ENCODE measurements around the gene PTBP3.

The PTBP3 gene

DNA sequence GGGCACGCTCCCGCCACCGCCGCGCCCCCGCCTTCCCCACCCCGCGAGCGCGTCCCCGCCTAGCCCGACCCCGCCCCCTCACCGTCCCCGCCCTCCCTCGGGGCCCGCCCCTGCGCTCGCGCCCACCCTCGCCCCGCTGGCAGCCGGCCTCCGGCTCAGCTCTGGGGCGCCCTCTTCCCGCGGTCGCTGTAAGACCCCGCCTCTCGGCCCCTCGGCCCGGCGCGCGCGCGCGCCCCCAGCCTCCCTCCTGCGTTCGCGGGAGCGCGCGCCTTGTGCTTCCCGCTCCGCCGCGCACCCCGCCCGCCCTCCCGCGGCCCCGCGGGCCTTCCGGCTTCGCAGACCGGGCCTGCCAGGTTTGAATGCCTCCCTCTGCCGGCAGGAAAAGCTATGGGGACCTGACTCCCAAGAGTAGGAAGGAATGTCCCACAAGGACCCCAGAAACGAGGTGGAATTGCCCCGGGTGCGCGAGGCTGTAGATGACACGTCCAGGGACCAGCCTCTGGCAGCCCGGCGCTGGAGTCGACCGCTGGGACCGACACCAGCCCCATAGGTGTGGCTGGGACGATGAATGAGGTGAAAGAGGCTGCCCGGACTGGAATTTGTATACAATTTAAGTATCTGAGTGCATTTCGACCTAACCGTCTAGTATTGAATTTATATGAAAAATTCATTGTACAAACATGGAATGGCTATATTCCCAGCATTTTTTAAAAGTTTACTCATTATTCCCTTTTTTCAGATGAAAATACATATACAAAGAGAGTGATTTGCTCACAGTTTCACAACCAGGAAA is 416 bp upstream of the PTBP3 start:
- Histone ChIP-seq H3K4me1 (ENCODE audit: control extremely low read depth in 1 of 4, control insufficient read depth in 4 of 4, insufficient read depth in 4 of 4, low read length in 3 of 4) (peaks cover 9 to 35% (median 32%) of the 10 kb centered on the region in 4 experiments), H3K4me3 (ENCODE audit: control insufficient read depth in 1 of 7, extremely low read depth in 1 of 7, insufficient read depth in 4 of 7, low read depth in 2 of 7, low read length in 6 of 7) (peak overlapping the region; percentile 86 to 100 (median 92)), H3K9me3 (ENCODE audit: control extremely low read depth in 1 of 5, control insufficient read depth in 4 of 5, insufficient read depth in 2 of 5, low read depth in 1 of 5, low read length in 4 of 5) (no peaks in the 10 kb centered on the region), H3K36me3 (ENCODE audit: control insufficient read depth in 4 of 4, insufficient read depth in 4 of 4, low read length in 3 of 4) (no peaks in the 10 kb centered on the region), H3K27ac (ENCODE audit: insufficient read depth in 1 of 2, low read depth in 1 of 2, low read length in 2 of 2, poor library complexity in 1 of 2, severe bottlenecking in 2 of 2) (peak overlapping the region; percentile 68 to 92), H3K27me3 (replicated peaks in 2 of 5; ENCODE audit: control insufficient read depth in 4 of 5, insufficient read depth in 5 of 5, low read length in 4 of 5) (no peaks in the 10 kb centered on the region)
- peak; percentile 95 to 97 (median 97) for DNase-seq
- CTCF ChIA-PET = interaction anchor here (0.7 to 1.2 kb wide), 9 partner anchors 13 to 237 kb away, joined by 3 to 7 read pairs (median 3); no protein-coding TSS in a partner anchor
- WGBS (ENCODE audit: insufficient coverage) = under 1% methylated on average over 41 of the region's 72 CpGs
- POLR2A ChIA-PET = interaction anchor here (0.6 to 1.2 kb wide), 4 partner anchors 69 to 460 kb away, joined by 3 to 4 read pairs (median 4); partner anchors contain the start of gene SUSD1

DNA sequence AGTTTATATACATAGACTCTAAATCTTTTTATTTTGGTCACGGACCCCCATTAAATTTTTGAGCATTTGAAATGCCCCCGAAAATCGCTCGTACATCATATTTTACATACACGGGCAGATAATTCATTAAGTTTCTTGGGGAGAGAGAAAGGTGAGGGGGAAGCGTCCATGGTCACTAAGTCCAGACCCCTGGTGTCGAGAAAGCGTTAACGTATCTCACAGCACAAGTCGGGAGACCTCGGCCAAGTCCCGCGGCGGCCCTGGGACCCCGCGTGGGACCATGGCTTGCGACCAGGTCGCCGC is 794 bp downstream of the PTBP3 start:
- H3K36me3 ChIP-seq (ENCODE audit: control insufficient read depth in 4 of 4, insufficient read depth in 4 of 4, low read length in 3 of 4) = no peaks in the 10 kb centered on the region
- peak overlapping the region; percentile 68 to 90 for H3K27ac ChIP-seq (ENCODE audit: insufficient read depth in 1 of 2, low read depth in 1 of 2, low read length in 2 of 2, poor library complexity in 1 of 2, severe bottlenecking in 2 of 2)
- WGBS (ENCODE audit: insufficient coverage) = 0% methylated on average over 15 of the region's 19 CpGs
- no peaks in the 10 kb centered on the region for H3K9me3 ChIP-seq (ENCODE audit: control extremely low read depth in 1 of 5, control insufficient read depth in 4 of 5, insufficient read depth in 2 of 5, low read depth in 1 of 5, low read length in 4 of 5)
- peak overlapping the region; percentile 86 to 100 (median 92) for H3K4me3 ChIP-seq (ENCODE audit: control insufficient read depth in 1 of 7, extremely low read depth in 1 of 7, insufficient read depth in 4 of 7, low read depth in 2 of 7, low read length in 6 of 7)
- no peak for DNase-seq
- ChIA-PET CTCF (interaction anchor here (1.2 to 1.6 kb wide), 4 partner anchors 9 to 37 kb away, joined by 4 to 5 read pairs (median 4); no protein-coding TSS in a partner anchor), POLR2A (interaction anchor here (0.6 to 1.6 kb wide), 3 partner anchors 105 to 158 kb away, joined by 3 to 5 read pairs (median 4); partner anchors contain the start of gene SUSD1)
- H3K27me3 ChIP-seq (replicated peaks in 2 of 5; ENCODE audit: control insufficient read depth in 4 of 5, insufficient read depth in 5 of 5, low read length in 4 of 5) = no peaks in the 10 kb centered on the region
- peaks cover 11 to 42% (median 37%) of the 10 kb centered on the region in 4 experiments for H3K4me1 ChIP-seq (ENCODE audit: control extremely low read depth in 1 of 4, control insufficient read depth in 4 of 4, insufficient read depth in 4 of 4, low read length in 3 of 4)

DNA sequence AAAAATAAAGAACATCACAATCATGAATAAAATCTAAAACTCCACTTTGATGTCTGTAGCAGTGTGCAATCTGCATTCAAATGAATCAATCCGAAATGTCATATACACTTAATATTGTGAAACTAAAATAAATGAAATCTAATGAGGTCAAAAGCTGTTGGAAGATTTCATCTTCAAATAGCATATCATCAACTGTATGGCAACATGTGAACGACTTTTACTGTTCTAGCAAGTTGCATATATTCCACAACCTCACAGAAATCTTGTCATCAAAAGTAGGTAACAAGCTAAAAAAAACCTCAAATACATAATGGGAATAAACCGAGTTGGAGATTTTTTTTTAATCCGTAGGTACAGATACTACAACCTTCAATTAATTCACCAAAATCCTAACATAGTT is 1.2 kb downstream of the PTBP3 start:
- peak in 1 of 3 donors; percentile 25 for DNase-seq
- POLR2A ChIA-PET = interaction anchor here (1.6 kb wide), 1 partner anchor 157 kb away, joined by 5 read pairs; the partner anchor contains the start of gene SUSD1
- 0% methylated on average over 2 of the region's 4 CpGs for WGBS (ENCODE audit: insufficient coverage)
- Histone ChIP-seq H3K4me1 (ENCODE audit: control extremely low read depth in 1 of 4, control insufficient read depth in 4 of 4, insufficient read depth in 4 of 4, low read length in 3 of 4) (peaks cover 11 to 46% (median 38%) of the 10 kb centered on the region in 4 experiments), H3K27me3 (replicated peaks in 2 of 5; ENCODE audit: control insufficient read depth in 4 of 5, insufficient read depth in 5 of 5, low read length in 4 of 5) (no peaks in the 10 kb centered on the region), H3K9me3 (ENCODE audit: control extremely low read depth in 1 of 5, control insufficient read depth in 4 of 5, insufficient read depth in 2 of 5, low read depth in 1 of 5, low read length in 4 of 5) (no peaks in the 10 kb centered on the region), H3K36me3 (ENCODE audit: control insufficient read depth in 4 of 4, insufficient read depth in 4 of 4, low read length in 3 of 4) (no peaks in the 10 kb centered on the region), H3K27ac (ENCODE audit: insufficient read depth in 1 of 2, low read depth in 1 of 2, low read length in 2 of 2, poor library complexity in 1 of 2, severe bottlenecking in 2 of 2) (peak overlapping the region; percentile 68 to 90), H3K4me3 (ENCODE audit: control insufficient read depth in 1 of 7, extremely low read depth in 1 of 7, insufficient read depth in 4 of 7, low read depth in 2 of 7, low read length in 6 of 7) (peak overlapping the region in 6 of 7 experiments; percentile 86 to 99 (median 92))
- CTCF ChIA-PET = interaction anchor here (1.2 to 1.6 kb wide), 4 partner anchors 9 to 37 kb away, joined by 4 to 5 read pairs (median 4); no protein-coding TSS in a partner anchor

DNA sequence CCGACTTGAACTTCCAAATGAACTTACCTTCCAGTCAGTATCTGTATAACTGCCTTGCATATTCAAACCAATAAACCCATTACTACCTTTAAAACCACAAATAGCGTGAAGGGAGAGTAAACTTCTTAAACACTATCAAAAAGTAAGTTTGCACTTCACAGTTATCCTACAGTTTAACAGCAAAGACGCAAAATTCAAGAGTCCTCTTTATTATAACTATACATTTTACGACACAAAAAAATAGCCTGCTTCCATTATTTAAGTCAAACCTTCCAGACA is 1.8 kb downstream of the PTBP3 start:
- H3K27me3 ChIP-seq (replicated peaks in 2 of 5; ENCODE audit: control insufficient read depth in 4 of 5, insufficient read depth in 5 of 5, low read length in 4 of 5) = no peaks in the 10 kb centered on the region
- peak in 1 of 3 donors; percentile 43 for DNase-seq
- H3K36me3 ChIP-seq (ENCODE audit: control insufficient read depth in 4 of 4, insufficient read depth in 4 of 4, low read length in 3 of 4) = no peaks in the 10 kb centered on the region
- no peaks in the 10 kb centered on the region for H3K9me3 ChIP-seq (ENCODE audit: control extremely low read depth in 1 of 5, control insufficient read depth in 4 of 5, insufficient read depth in 2 of 5, low read depth in 1 of 5, low read length in 4 of 5)
- CTCF ChIA-PET = interaction anchor here (1.2 to 1.5 kb wide), 3 partner anchors 8 to 19 kb away, joined by 4 to 5 read pairs (median 5); no protein-coding TSS in a partner anchor
- peaks cover 11 to 46% (median 38%) of the 10 kb centered on the region in 4 experiments for H3K4me1 ChIP-seq (ENCODE audit: control extremely low read depth in 1 of 4, control insufficient read depth in 4 of 4, insufficient read depth in 4 of 4, low read length in 3 of 4)
- POLR2A ChIA-PET = interaction anchor here (1.6 kb wide), 1 partner anchor 157 kb away, joined by 5 read pairs; the partner anchor contains the start of gene SUSD1
- peak overlapping the region in 6 of 7 experiments; percentile 48 to 99 (median 90) for H3K4me3 ChIP-seq (ENCODE audit: control insufficient read depth in 1 of 7, extremely low read depth in 1 of 7, insufficient read depth in 4 of 7, low read depth in 2 of 7, low read length in 6 of 7)
- peak overlapping the region; percentile 64 to 90 for H3K27ac ChIP-seq (ENCODE audit: insufficient read depth in 1 of 2, low read depth in 1 of 2, low read length in 2 of 2, poor library complexity in 1 of 2, severe bottlenecking in 2 of 2)
- WGBS (ENCODE audit: insufficient coverage) = 46% methylated on average over 2 of the region's 4 CpGs

DNA sequence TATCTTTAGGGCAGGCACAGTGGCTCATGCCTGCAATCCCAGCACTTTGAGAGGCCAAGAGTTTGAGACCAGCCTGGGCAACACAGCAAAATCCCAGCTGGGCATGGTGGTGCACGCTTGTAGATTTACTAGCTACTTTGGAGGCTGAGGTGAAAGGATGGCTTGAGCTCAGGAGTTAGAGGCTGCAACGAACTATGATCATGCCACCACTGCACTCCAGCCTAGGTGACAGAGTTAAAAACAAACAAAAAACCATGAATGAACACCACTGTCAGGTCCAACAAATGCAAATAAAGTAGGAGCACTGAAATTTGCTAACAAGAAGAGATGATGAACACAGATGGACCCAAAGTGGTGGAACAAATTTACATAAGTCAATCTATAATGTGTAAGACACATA is 4.9 kb downstream of the PTBP3 start:
- Histone ChIP-seq H3K4me1 (ENCODE audit: control extremely low read depth in 1 of 4, control insufficient read depth in 4 of 4, insufficient read depth in 4 of 4, low read length in 3 of 4) (peaks cover 11 to 48% (median 30%) of the 10 kb centered on the region in 4 experiments), H3K36me3 (ENCODE audit: control insufficient read depth in 4 of 4, insufficient read depth in 4 of 4, low read length in 3 of 4) (peaks cover 0 to 8% (median 2%) of the 10 kb centered on the region in 4 experiments), H3K27ac (ENCODE audit: insufficient read depth in 1 of 2, low read depth in 1 of 2, low read length in 2 of 2, poor library complexity in 1 of 2, severe bottlenecking in 2 of 2) (no peak overlapping the region), H3K4me3 (ENCODE audit: control insufficient read depth in 1 of 7, extremely low read depth in 1 of 7, insufficient read depth in 4 of 7, low read depth in 2 of 7, low read length in 6 of 7) (no peak overlapping the region), H3K9me3 (ENCODE audit: control extremely low read depth in 1 of 5, control insufficient read depth in 4 of 5, insufficient read depth in 2 of 5, low read depth in 1 of 5, low read length in 4 of 5) (peaks cover 0 to 5% (median 0%) of the 10 kb centered on the region in 5 experiments), H3K27me3 (replicated peaks in 2 of 5; ENCODE audit: control insufficient read depth in 4 of 5, insufficient read depth in 5 of 5, low read length in 4 of 5) (no peaks in the 10 kb centered on the region)
- no peak for DNase-seq
- 92% methylated on average over 2 of the region's 2 CpGs for WGBS (ENCODE audit: insufficient coverage)
- ChIA-PET CTCF (interaction anchor here (0.8 to 1.5 kb wide), 4 partner anchors 16 to 197 kb away, joined by 3 to 4 read pairs (median 3); no protein-coding TSS in a partner anchor), POLR2A (no interaction called here)

DNA sequence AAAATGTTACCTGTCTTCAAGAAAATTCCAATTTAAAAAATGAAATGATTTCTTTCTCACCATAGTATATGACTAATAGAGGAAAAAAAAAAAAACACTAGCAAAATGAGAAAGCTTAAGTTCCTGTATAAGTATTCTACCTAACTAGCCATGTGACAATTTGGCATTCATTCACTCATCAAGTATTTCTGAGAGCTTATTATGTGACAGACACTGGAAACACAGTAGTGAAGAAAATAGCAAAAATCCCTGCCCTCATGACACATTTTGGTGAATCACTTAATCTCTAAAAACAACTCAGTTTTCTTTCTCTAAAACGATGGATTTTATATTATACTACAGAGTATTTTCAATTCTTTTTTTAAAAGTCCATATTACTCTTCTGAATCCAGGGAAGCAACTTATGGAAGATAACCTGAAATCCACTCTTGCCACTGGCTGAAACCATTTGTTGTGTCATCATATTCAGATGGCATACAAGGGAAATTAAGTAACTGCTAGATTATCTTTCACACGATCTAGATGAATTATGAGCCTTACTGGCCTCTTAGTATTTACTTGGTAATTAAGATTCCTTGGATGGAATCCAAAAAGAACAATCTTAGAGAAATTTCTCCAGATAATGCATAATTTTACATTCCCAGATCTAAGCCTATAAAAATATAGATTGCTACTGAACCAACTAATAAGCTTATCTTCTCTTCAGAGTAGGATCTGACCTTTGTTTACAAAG is 5.5 kb downstream of the PTBP3 start:
- peak in 1 of 3 donors; percentile 55 for DNase-seq
- Histone ChIP-seq H3K4me3 (ENCODE audit: control insufficient read depth in 1 of 7, extremely low read depth in 1 of 7, insufficient read depth in 4 of 7, low read depth in 2 of 7, low read length in 6 of 7) (no peak overlapping the region), H3K27me3 (replicated peaks in 2 of 5; ENCODE audit: control insufficient read depth in 4 of 5, insufficient read depth in 5 of 5, low read length in 4 of 5) (no peaks in the 10 kb centered on the region), H3K36me3 (ENCODE audit: control insufficient read depth in 4 of 4, insufficient read depth in 4 of 4, low read length in 3 of 4) (peaks cover 2 to 14% (median 6%) of the 10 kb centered on the region in 4 experiments), H3K27ac (ENCODE audit: insufficient read depth in 1 of 2, low read depth in 1 of 2, low read length in 2 of 2, poor library complexity in 1 of 2, severe bottlenecking in 2 of 2) (no peak overlapping the region), H3K4me1 (ENCODE audit: control extremely low read depth in 1 of 4, control insufficient read depth in 4 of 4, insufficient read depth in 4 of 4, low read length in 3 of 4) (peaks cover 11 to 48% (median 30%) of the 10 kb centered on the region in 4 experiments), H3K9me3 (ENCODE audit: control extremely low read depth in 1 of 5, control insufficient read depth in 4 of 5, insufficient read depth in 2 of 5, low read depth in 1 of 5, low read length in 4 of 5) (peaks cover 0 to 11% (median 0%) of the 10 kb centered on the region in 5 experiments)
- CTCF ChIA-PET = interaction anchor here (0.7 to 1.2 kb wide), 5 partner anchors 10 to 234 kb away, joined by 3 to 5 read pairs (median 3); no protein-coding TSS in a partner anchor
- WGBS (ENCODE audit: insufficient coverage) = no CpG with 5 or more reads among the region's 2 CpGs
- POLR2A ChIA-PET = interaction anchor here (0.6 kb wide), 1 partner anchor 15 kb away, joined by 3 read pairs; no protein-coding TSS in a partner anchor
